Activated gamma-delta T cell (primary cell): ENCODE measurements around the gene FXR2.

ENCODE experiments used
- DNase-seq: peaks from one replicate; lab custom pipeline; 2025; lab: John Stamatoyannopoulos, UW

Gene FXR2

DNA sequence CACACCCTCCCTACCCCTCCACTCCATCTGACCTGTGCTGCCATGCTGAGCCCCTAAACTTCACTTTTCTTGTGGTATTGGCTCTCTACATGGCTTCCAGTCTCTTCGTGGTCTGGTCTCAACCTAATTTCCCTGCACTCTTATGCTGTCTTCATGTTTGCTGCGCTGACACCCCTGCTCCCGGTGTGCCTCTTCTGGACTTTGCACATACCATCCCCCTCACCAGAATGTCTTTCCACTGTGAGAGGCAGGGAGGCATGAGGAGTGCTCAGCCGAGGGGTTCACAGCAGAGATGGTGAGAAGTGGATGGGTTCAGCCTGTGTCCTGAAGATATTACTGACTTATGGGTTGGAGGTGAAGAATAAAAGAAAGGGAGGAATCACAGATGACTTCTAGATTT, 63.3 kb downstream of the FXR2 start:
- no peak for DNase-seq

DNA sequence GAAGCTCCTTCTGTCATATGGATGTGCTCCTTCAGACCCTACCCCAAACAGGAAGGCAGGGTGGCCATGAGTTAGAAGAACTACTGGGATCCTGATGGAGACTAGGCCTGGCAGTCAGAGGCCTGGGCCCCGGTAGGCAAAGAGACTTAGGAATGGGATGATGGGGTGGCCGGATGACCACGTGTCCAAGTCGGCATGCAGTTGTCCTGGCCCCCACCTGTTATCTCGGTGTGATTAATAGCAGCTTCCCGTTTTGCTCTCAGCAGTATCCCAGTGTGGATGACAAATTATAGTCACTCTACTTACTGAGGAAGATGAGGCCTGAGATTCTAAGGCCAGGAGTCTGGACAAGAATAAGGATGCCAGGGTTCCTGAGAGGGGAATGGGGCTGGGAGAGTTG, 64.4 kb downstream of the FXR2 start:
- no peak for DNase-seq

DNA sequence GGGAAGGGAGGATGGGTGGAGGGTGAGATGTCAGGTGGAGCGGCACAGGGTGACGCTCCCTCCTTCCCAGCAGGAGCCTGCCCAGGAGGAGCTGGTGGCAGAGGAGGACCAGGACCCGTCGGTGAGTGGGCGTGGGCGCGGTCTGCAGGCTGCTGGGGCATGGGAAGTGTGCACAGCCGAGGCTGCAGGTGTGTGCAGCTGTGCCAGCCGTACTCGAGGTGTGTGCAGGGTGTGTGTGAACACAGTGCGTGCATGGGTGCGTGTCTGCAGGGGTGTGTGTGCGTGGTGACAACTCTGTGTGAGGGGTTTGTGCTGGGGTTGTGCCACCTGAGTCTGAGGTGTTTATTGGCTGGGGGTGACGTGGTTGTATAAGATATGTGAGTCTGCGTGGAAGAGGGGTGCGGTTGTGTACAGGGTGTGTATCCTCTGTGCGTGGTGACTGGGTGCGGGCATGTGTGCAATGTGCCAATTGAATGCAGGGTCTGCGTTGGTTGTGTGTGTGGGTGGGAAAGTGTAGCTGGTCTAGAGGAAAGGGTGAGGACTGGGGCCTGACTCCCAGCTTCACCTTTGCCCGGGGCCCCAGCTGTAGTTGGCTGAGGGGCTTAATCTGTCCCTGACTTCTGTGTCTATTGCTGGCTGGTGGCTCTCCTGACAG, 65.2 kb downstream of the FXR2 start:
- no peak for DNase-seq

DNA sequence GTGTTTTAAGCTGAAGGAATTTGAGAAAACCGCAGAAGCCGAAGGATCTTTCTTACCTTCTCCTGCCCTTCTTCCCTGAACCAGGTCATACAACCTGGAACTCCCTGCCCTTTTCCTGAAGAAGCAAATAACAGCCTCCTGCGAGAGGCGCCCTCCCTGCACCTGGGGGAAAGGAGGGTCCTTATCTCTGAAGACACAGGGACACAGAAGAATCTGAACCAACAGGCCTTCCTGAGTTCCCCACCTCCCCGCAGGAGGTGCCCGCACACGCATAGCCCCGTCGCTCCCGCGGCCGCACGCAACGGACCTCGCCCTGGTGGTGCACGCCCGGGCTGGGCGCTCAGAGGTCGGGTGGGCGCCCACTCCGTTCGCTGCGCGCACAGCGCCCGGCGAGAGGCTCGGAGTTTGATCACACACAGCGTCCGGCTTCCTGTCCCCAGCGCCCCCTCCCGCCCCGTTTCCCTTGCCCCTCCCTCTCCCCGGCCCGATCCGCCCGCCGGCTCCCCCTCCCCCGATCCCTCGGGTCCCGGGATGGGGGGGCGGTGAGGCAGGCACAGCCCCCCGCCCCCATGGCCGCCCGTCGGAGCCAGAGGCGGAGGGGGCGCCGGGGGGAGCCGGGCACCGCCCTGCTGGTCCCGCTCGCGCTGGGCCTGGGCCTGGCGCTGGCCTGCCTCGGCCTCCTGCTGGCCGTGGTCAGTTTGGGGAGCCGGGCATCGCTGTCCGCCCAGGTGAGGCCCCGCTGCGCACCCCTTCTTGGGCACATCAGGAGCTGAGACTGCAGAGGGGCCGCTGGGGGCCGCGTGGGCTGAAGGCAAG, 65.9 kb downstream of the FXR2 start, which contains the start of gene TNFSF12:
TSS of gene TNFSF12 (plus strand) at position 474 of the 816 bp plus-strand sequence. CDS start at position 570, 96 bp downstream.
- peak; percentile 38 for DNase-seq

DNA sequence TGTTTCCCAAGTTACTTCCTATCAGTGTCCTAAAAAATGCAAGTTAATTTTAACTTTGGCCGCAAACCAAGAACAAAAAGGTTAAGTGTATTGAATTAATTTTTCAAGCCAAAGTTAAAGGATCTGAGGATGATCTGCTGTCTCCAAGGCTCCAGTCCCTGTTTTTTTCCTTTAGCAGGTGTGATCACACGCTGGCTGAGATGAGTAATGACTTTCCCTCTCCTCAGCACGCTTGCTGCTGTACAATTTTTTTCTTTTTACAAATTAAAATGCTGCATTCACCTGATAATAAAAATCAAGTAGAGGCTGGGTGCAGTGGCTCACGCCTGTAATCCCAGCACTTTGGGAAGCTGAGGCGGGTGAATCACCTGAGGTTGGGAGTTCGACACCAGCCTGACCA, 69.8 kb downstream of the FXR2 start:
- DNase-seq, result no peak
